LNCaP clone FGC (cell line): ENCODE results near the gene ANO2.

Source experiments
- DNase-seq: peaks from one replicate; pipeline ENCODE4 v3.0.0-alpha.2; 2011; ENCODE audit warnings: low read depth
- H3K4me3 ChIP-seq: 2 replicates; pipeline ENCODE4 v1.5.1; 2011; ENCODE audit warnings: mild to moderate bottlenecking, low read depth, low read length, control low read depth
- CTCF ChIP-seq: IDR thresholded peaks from 2 replicates; pipeline ENCODE4 v1.5.1; 2012; ENCODE audit warnings: mild to moderate bottlenecking; ENCODE audit not compliant: control insufficient read depth, insufficient read depth; ENCODE audit errors: extremely low read depth

The ANO2 gene

GRCh38 chr12:5582018-5582417, 363.0 kb downstream of the ANO2 start:
- TF ChIP-seq CTCF, result no peak
- H3K4me3 ChIP-seq, result no peak overlapping the region
- DNase-seq, result no peak

GRCh38 chr12:5581616-5582015, 363.4 kb downstream of the ANO2 start:
- no peak for DNase-seq

DNA sequence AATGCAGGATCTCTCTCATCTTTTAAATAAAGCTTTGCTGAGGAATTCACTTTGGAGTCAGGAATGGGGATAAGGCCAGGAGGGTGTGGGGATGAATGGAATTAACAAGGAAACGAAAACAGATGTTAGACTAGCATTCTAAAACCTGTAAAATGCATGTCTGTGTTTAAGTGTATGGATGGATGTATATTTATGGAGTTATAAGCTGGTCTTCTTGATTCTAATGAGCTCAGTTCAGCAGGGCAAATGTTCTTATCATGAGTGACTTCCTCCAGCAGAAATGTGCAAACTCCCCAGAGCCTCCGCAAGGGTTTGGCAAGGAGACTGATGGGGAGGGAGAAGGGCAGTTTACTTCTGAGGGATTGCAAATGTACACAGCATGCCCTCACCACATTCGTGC, 364.0 kb downstream of the ANO2 start:
- no peak for TF ChIP-seq CTCF
- no peak for DNase-seq
- no peak overlapping the region for H3K4me3 ChIP-seq

More at GRCh38 chr12:5581616-5582015, 363.4 kb downstream of the ANO2 start:
- no peak overlapping the region for H3K4me3 ChIP-seq
- no peak for TF ChIP-seq CTCF

- no peak for DNase-seq
- no peak overlapping the region for H3K4me3 ChIP-seq
- no peak for TF ChIP-seq CTCF
These were observed 366.3 kb downstream of the ANO2 start for GRCh38 chr12:5578775-5579174.

GRCh38 chr12:5577741-5578140, 367.3 kb downstream of the ANO2 start:
- H3K4me3 ChIP-seq, result no peak overlapping the region
- no peak for DNase-seq
- TF ChIP-seq CTCF, result no peak

DNA sequence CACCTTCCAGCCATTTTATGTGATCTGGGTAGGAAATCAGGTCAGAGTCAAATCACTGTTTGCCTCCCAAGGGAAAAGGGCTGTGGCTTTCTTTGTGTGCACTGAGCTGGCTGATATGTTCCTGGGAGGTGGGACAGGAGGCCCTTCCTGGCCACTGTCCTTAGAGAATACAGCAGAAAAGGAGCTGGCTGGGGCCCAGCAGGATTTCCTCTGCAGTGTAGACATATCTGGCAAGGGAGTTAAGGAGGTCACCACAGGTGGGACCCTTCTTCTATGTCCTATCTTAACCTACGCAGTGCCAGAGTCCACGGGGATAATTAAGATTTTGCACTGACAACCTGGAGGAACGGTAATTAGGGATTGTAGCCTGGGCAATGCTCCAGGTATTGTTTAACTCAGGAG, 367.8 kb downstream of the ANO2 start:
- DNase-seq, result no peak
- H3K4me3 ChIP-seq, result no peak overlapping the region
- TF ChIP-seq CTCF, result no peak

DNA sequence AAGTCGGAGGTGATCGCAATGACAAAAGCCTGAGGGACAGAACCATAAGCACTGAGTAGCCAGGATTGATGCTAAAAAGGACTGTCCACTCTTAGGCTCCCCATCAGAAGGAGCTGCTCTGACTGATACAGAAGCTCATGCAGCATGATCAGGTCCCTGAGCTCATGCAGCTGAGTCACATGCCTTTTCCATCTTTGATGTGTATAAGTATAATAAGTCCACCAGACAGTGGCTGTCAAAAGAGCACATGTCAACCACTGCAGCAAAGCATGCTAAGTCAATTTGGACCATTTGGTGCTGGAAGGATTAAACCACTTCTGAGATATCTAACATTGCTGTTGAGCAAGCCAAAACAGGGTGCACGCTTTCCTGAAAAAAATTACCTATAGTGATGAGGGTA, 369.1 kb downstream of the ANO2 start:
- TF ChIP-seq CTCF, result no peak
- DNase-seq, result no peak
- no peak overlapping the region for H3K4me3 ChIP-seq
